HEK293T (cell line): ENCODE data around the gene VAV2.

Source experiments
- CTCF ChIA-PET: fragments of 350-600 bp; formaldehyde crosslinking; extraction: SDS; loops from one replicate; lab custom pipeline; 2021; ENCODE audit warnings: antibody characterized with exemption, inconsistent platforms; lab: Yijun Ruan, JAX
- POLR2A ChIA-PET: fragments of 350-600 bp; formaldehyde crosslinking; extraction: SDS; loops from one replicate; lab custom pipeline; 2020; ENCODE audit warnings: antibody characterized with exemption, inconsistent platforms; lab: Yijun Ruan, JAX
- DNase-seq: peaks from one replicate; pipeline ENCODE4 v3.0.0; 2012; ENCODE audit warnings: mixed read lengths; ENCODE audit errors: extremely low spot score
- ARNT ChIP-seq: fragments of 450-650 bp; IDR thresholded peaks from 2 replicates; pipeline ENCODE4 v1.6.1; 2017; ENCODE audit warnings: mild to moderate bottlenecking
- BHLHE40 ChIP-seq: fragments of 450-650 bp; IDR thresholded peaks from 2 replicates; pipeline ENCODE4 v1.6.1; 2016; ENCODE audit warnings: mild to moderate bottlenecking, moderate library complexity, borderline replicate concordance
- CTBP1 ChIP-seq: fragments of 450-650 bp; IDR thresholded peaks from 2 replicates; pipeline ENCODE4 v1.6.1; 2016; ENCODE audit warnings: borderline replicate concordance
- ELF4 ChIP-seq: fragments of 450-650 bp; IDR thresholded peaks from 2 replicates; pipeline ENCODE4 v1.6.1; 2017; ENCODE audit warnings: antibody characterized with exemption
- FOXA1 ChIP-seq: fragments of 450-650 bp; IDR thresholded peaks from 2 replicates; pipeline ENCODE4 v1.6.1; 2016; ENCODE audit warnings: mild to moderate bottlenecking
- FOXK2 ChIP-seq: fragments of 450-650 bp; IDR thresholded peaks from 2 replicates; pipeline ENCODE4 v1.6.1; 2016; ENCODE audit warnings: mild to moderate bottlenecking
- FOXM1 ChIP-seq: fragments of 450-650 bp; IDR thresholded peaks from 2 replicates; pipeline ENCODE4 v1.6.1; 2017; ENCODE audit warnings: mild to moderate bottlenecking, borderline replicate concordance
- HDGF ChIP-seq: fragments of 450-650 bp; IDR thresholded peaks from 2 replicates; pipeline ENCODE4 v1.6.1; 2017; ENCODE audit warnings: antibody characterized with exemption, borderline replicate concordance
- L3MBTL2 ChIP-seq: fragments of 450-650 bp; conservative IDR thresholded peaks from 2 replicates; pipeline ENCODE4 v1.6.1; 2016; ENCODE audit warnings: mild to moderate bottlenecking
- LEF1 ChIP-seq: fragments of 450-650 bp; IDR thresholded peaks from 2 replicates; pipeline ENCODE4 v1.6.1; 2017; ENCODE audit warnings: mild to moderate bottlenecking, borderline replicate concordance
- NFRKB ChIP-seq: fragments of 450-650 bp; IDR thresholded peaks from 2 replicates; pipeline ENCODE4 v1.6.1; 2016; ENCODE audit warnings: mild to moderate bottlenecking, moderate library complexity
- SP1 ChIP-seq: fragments of 450-650 bp; IDR thresholded peaks from 2 replicates; pipeline ENCODE4 v1.6.1; 2017
- SUZ12 ChIP-seq: fragments of 450-650 bp; IDR thresholded peaks from 2 replicates; pipeline ENCODE4 v1.6.1; 2016; ENCODE audit warnings: mild to moderate bottlenecking
- TARDBP ChIP-seq: fragments of 450-650 bp; IDR thresholded peaks from 2 replicates; pipeline ENCODE4 v1.6.1; 2016
- ZNF384 ChIP-seq: fragments of 450-650 bp; IDR thresholded peaks from 2 replicates; pipeline ENCODE4 v1.6.1; 2016
- TF ChIP-seq, protein P1 (sequence below): fragments of 450-650 bp; IDR thresholded peaks from 2 replicates; pipeline ENCODE4 v1.6.1; 2016

The VAV2 gene

DNA sequence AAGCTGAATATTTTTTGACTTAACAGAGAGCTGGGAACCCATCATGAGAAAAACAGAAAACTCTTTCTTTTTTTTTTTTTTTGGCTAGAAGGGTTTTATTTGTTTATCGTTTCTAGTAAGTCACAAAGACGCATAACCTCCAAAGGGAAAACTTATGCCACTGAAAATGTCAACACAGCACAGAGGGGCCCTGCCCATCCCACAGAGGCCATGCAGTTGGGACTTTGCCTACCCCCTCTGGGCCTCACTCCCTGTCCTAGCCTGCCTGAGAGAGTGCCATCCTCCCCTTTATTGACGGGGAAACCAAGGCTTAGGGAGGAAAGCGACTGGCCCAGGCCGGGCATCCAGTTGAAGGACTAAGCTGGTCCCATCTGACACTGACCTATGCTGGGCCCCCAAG, 74.7 kb downstream of the VAV2 start:
- ChIA-PET POLR2A (no interaction called here), CTCF (no interaction called here)
- no peak for DNase-seq
- no peak for TF ChIP-seq NFRKB
- no peak for TF ChIP-seq TARDBP
- TF ChIP-seq CTBP1 = no peak
- no peak for TF ChIP-seq BHLHE40

GRCh38 chr9:133916159-133916541, 76.0 kb downstream of the VAV2 start:
- no peak for TF ChIP-seq ZNF384
- no peak for TF ChIP-seq BHLHE40
- no peak for DNase-seq
- ChIA-PET POLR2A (no interaction called here), CTCF (no interaction called here)

GRCh38 chr9:133915534-133916158, 76.5 kb downstream of the VAV2 start:
- POLR2A ChIA-PET = no interaction called here
- CTCF ChIA-PET = no interaction called here
- no peak for DNase-seq
- TF ChIP-seq ELF4 (0 out of 2 replicates have a peak, but pooled peaks have one; percentile 17), CTBP1 (no peak), TARDBP (0 out of 2 replicates have a peak, but pooled peaks have one; percentile 21)

GRCh38 chr9:133914442-133915342, 77.4 kb downstream of the VAV2 start:
- no peak for DNase-seq
- no peak for TF ChIP-seq TARDBP
- TF ChIP-seq BHLHE40 = no peak
- no peak for TF ChIP-seq L3MBTL2
- no peak for TF ChIP-seq ELF4
- TF ChIP-seq FOXA1 = no peak
- no peak for TF ChIP-seq FOXM1
- no peak for TF ChIP-seq FOXK2
- TF ChIP-seq LEF1 = no peak
- TF ChIP-seq NFRKB = no peak
- TF ChIP-seq SUZ12 = no peak
- TF ChIP-seq SP1 = no peak
- no peak for TF ChIP-seq HDGF
- ChIA-PET CTCF (no interaction called here), POLR2A (no interaction called here)

DNA sequence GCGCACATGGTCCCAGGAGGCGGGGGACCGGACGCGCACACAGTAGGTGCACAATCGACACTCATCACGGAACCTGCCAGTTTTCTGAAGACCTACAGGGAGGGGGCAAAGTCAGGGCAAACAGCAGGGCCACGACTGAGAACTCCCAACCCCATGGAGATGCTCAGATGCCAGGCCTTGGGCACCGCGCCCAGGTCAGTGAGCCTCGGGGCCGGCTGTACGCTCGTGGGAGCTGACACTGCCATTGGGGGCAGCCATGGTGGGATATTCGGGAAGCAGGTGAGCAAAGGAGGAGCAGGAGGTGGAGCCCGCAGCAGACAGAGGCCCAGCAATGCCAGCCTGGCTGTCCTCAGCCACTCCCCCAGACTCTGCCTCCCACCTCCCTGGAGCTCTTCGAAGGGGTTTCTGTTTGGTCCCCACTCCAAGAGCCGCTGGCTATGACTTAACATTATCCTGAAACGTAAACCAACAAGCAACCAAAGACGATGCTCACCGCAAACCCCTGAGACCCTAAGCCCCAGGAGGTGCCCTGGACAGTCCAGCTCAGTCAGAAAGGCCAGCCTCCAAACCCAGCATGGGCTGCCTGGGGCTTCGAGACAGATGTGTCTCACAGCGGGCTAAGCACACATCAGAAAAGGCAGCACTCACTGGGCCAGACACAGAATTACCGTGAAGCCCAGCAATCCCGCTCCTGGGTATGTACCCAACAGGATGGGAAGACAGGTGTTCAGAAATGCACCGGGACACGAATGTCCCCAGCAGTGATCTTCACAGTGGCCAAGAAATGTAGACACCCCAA, 78.4 kb downstream of the VAV2 start:
- TF ChIP-seq NFRKB (no peak), FOXA1 (no peak), L3MBTL2 (no peak), BHLHE40 (no peak), LEF1 (no peak), TARDBP (no peak), ELF4 (no peak), SP1 (no peak), HDGF (no peak), SUZ12 (no peak), FOXK2 (no peak)
- TF ChIP-seq, protein P1, sequence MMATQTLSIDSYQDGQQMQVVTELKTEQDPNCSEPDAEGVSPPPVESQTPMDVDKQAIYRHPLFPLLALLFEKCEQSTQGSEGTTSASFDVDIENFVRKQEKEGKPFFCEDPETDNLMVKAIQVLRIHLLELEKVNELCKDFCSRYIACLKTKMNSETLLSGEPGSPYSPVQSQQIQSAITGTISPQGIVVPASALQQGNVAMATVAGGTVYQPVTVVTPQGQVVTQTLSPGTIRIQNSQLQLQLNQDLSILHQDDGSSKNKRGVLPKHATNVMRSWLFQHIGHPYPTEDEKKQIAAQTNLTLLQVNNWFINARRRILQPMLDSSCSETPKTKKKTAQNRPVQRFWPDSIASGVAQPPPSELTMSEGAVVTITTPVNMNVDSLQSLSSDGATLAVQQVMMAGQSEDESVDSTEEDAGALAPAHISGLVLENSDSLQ = no peak
- CTCF ChIA-PET = no interaction called here
- POLR2A ChIA-PET = no interaction called here
- DNase-seq = no peak

GRCh38 chr9:133910855-133911514, 81.1 kb downstream of the VAV2 start:
- DNase-seq = no peak
- ChIA-PET CTCF (no interaction called here), POLR2A (no interaction called here)
- TF ChIP-seq ARNT = no peak
- no peak for TF ChIP-seq FOXA1
- TF ChIP-seq BHLHE40 = no peak
- TF ChIP-seq LEF1 = no peak
- TF ChIP-seq SUZ12 = no peak
- no peak for TF ChIP-seq CTBP1
- TF ChIP-seq FOXK2 = no peak
- no peak for TF ChIP-seq L3MBTL2
- TF ChIP-seq ELF4 = no peak
- TF ChIP-seq SP1 = no peak
- no peak for TF ChIP-seq HDGF
